Measurements from ENCODE around the gene MMAB. TPM values are rescaled to one million over a fixed set of nuclear protein-coding genes. Genes with fewer than 3 reads are reported as not detected.
"Not testable (repeated sequence)": the region's sequence is repeated elsewhere in the genome, so short reads cannot be mapped to it uniquely, and the experiment has no call there.

MMAB gene
- total RNA-seq, 1 experiment from 2014 or later: 24.3 TPM

GRCh38 chr12:109604132-109604585, 30.9 kb upstream of the MMAB start:
- H2BK15ac ChIP-seq (ENCODE audit: low read depth, low read length): no peak overlapping the region

GRCh38 chr12:109602132-109602531, 28.8 kb upstream of the MMAB start:
- H3T11ph ChIP-seq (ENCODE audit: low read length); H2BK15ac ChIP-seq (ENCODE audit: low read depth, low read length); H3K4me1 ChIP-seq (ENCODE audit: insufficient read depth, low read length); H2BK12ac ChIP-seq (ENCODE audit: insufficient read length, low read depth, low read length); H3K9me3 Mint-ChIP-seq; H4K8ac ChIP-seq (replicated peaks; ENCODE audit: insufficient read length, low read depth, low read length); H3K23ac ChIP-seq (ENCODE audit: insufficient read length, low read depth, low read length); H3K79me1 ChIP-seq (ENCODE audit: insufficient read depth, low read depth, low read length, poor library complexity, severe bottlenecking); H3K14ac ChIP-seq (ENCODE audit: insufficient read depth, low read length); H2BK120ac ChIP-seq (ENCODE audit: low read depth, low read length, poor library complexity, severe bottlenecking); H3K79me2 ChIP-seq (ENCODE audit: insufficient read depth, low read length); H3K27ac Mint-ChIP-seq; H4K5ac ChIP-seq (ENCODE audit: insufficient read length, low read depth, low read length); H3K4me2 ChIP-seq (ENCODE audit: insufficient read depth, insufficient read length, low read length); H2AK5ac ChIP-seq (ENCODE audit: insufficient read length, low read length); H2AFZ ChIP-seq (ENCODE audit: low read length); H4K91ac ChIP-seq (ENCODE audit: insufficient read length, low read depth, low read length); H3K56ac ChIP-seq (ENCODE audit: insufficient read length, low read depth, low read length); H3K9ac ChIP-seq (ENCODE audit: extremely low read depth, insufficient read length, low read length); H2BK20ac ChIP-seq (ENCODE audit: low read depth, low read length, poor library complexity, severe bottlenecking); H4K20me1 ChIP-seq (ENCODE audit: control insufficient read depth, insufficient read depth, insufficient read length); H3K27ac ChIP-seq (ENCODE audit: insufficient read length, low read depth, low read length); H3K27me3 Mint-ChIP-seq (ENCODE audit: low read depth); DNase-seq; H3K4me3 Mint-ChIP-seq; H3K23me2 ChIP-seq (ENCODE audit: insufficient read length, low read depth, low read length, poor library complexity, severe bottlenecking); H3K27me3 ChIP-seq (ENCODE audit: insufficient read depth, low read length); H3K9me3 ChIP-seq (ENCODE audit: control insufficient read depth, low read depth, low read length); H3K36me3 Mint-ChIP-seq (ENCODE audit: insufficient read depth in 1 of 3, low read depth in 3 of 3); H3K4ac ChIP-seq (ENCODE audit: low read depth, low read length); H2BK5ac ChIP-seq (ENCODE audit: insufficient read length, low read length); H3K18ac ChIP-seq (ENCODE audit: insufficient read length, low read depth, low read length): not testable (repeated sequence)
- no CpG with 5 or more reads among the region's 5 CpGs for WGBS (ENCODE audit: extremely low coverage, insufficient read length, low lambda C conversion rate)
- H3K4me1 Mint-ChIP-seq: peaks cover 8 to 30% of the 10 kb centered on the region in 2 experiments

More at GRCh38 chr12:109604132-109604585, 30.9 kb upstream of the MMAB start:
- Histone ChIP-seq H3K79me2 (ENCODE audit: insufficient read depth, low read length) (no peaks in the 10 kb centered on the region), H4K5ac (ENCODE audit: insufficient read length, low read depth, low read length) (no peak overlapping the region), H3K9me3 (ENCODE audit: control insufficient read depth, low read depth, low read length) (no peaks in the 10 kb centered on the region), H2BK5ac (ENCODE audit: insufficient read length, low read length) (no peak overlapping the region), H3K79me1 (ENCODE audit: insufficient read depth, low read depth, low read length, poor library complexity, severe bottlenecking) (no peaks in the 10 kb centered on the region), H3K56ac (ENCODE audit: insufficient read length, low read depth, low read length) (no peak overlapping the region), H3K9ac (ENCODE audit: extremely low read depth, insufficient read length, low read length) (no peak overlapping the region), H4K91ac (ENCODE audit: insufficient read length, low read depth, low read length) (no peak overlapping the region), H2AFZ (ENCODE audit: low read length) (no peak overlapping the region), H3K27ac (ENCODE audit: insufficient read length, low read depth, low read length) (no peak overlapping the region), H3T11ph (ENCODE audit: low read length) (no peak overlapping the region), H3K23ac (ENCODE audit: insufficient read length, low read depth, low read length) (no peak overlapping the region), H3K4me2 (ENCODE audit: insufficient read depth, insufficient read length, low read length) (no peak overlapping the region), H3K18ac (ENCODE audit: insufficient read length, low read depth, low read length) (no peak overlapping the region), H2BK20ac (ENCODE audit: low read depth, low read length, poor library complexity, severe bottlenecking) (no peak overlapping the region), H3K4ac (ENCODE audit: low read depth, low read length) (no peak overlapping the region), H3K23me2 (ENCODE audit: insufficient read length, low read depth, low read length, poor library complexity, severe bottlenecking) (no peaks in the 10 kb centered on the region), H2AK5ac (ENCODE audit: insufficient read length, low read length) (no peak overlapping the region), H4K20me1 (ENCODE audit: control insufficient read depth, insufficient read depth, insufficient read length) (no peaks in the 10 kb centered on the region), H3K27me3 (ENCODE audit: insufficient read depth, low read length) (no peaks in the 10 kb centered on the region), H4K8ac (replicated peaks; ENCODE audit: insufficient read length, low read depth, low read length) (no peak overlapping the region), H2BK120ac (ENCODE audit: low read depth, low read length, poor library complexity, severe bottlenecking) (no peak overlapping the region), H3K4me1 (ENCODE audit: insufficient read depth, low read length) (no peaks in the 10 kb centered on the region), H3K14ac (ENCODE audit: insufficient read depth, low read length) (no peak overlapping the region), H2BK12ac (ENCODE audit: insufficient read length, low read depth, low read length) (no peak overlapping the region)
- peaks cover 2% of the 10 kb centered on the region for H3K27me3 Mint-ChIP-seq (ENCODE audit: low read depth)
- no peak overlapping the region for H3K4me3 Mint-ChIP-seq
- no peaks in the 10 kb centered on the region for H3K36me3 Mint-ChIP-seq (ENCODE audit: insufficient read depth in 1 of 3, low read depth in 3 of 3)
- no peak for TF ChIP-seq CTCF (conservative IDR thresholded peaks at IDR 0.05)
- no peaks in the 10 kb centered on the region for H3K9me3 Mint-ChIP-seq
- WGBS (ENCODE audit: extremely low coverage, insufficient read length, low lambda C conversion rate): no CpG with 5 or more reads among the region's 3 CpGs
- peaks cover 0 to 18% of the 10 kb centered on the region in 2 experiments; a peak in 2 of 4 replicates for H3K4me1 Mint-ChIP-seq
- no peak for DNase-seq
- H3K27ac Mint-ChIP-seq: peak overlapping the region in 1 of 3 experiments; percentile 95; a peak in 2 of 7 replicates
